HG02943 (cell line): ENCODE results near the gene DDC.
A peak's percentile ranks its signal among the peaks of the same experiment; 100 is the strongest.

Source experiments
- ATAC-seq: cut with Tn5 transposase; IDR thresholded peaks from one replicate; pipeline ENCODE4 v1.9.1; 2021; ENCODE audit warnings: mild to moderate bottlenecking, low read depth, moderate library complexity; ENCODE audit not compliant: unreplicated experiment

The DDC gene

DNA sequence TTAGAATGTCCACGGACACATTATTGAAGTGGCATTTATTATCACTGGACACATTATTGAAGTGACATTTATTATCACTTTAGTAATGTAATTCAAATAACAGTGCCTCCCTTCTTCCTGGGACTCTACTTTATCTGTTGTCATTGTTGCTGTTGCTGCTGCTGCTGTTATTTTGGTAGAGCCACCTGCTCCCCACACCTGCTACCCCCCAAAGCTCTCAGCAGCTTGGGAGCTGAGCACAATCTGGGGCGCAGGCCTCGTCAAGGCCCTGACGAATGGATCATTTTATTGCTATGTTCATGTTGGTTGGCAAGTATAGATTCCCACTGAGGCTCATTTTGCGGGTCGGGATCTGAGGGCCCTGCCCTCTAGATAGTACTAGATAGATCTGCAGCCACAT is 139.9 kb downstream of the DDC start:
- no peak for ATAC-seq

DNA sequence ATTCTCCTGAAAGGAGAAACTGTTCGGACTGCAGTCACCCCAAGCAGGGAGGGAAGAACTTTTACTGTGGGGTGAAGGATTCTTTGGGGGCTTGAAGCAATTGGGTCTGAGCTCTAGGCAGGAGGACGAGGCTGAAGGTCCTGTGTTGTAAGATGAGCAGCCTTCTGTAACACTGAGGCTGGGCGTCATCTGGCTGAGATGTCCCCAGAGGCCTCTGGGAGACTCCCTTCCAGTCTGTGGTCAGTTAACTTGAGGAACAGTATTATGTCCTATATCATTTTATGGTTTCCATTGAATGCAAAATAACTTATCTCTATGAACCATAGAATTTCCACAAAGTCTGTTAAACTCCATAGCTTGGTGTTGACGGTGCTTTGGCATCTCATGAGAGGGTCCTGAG is 141.3 kb downstream of the DDC start:
- ATAC-seq: no peak

DNA sequence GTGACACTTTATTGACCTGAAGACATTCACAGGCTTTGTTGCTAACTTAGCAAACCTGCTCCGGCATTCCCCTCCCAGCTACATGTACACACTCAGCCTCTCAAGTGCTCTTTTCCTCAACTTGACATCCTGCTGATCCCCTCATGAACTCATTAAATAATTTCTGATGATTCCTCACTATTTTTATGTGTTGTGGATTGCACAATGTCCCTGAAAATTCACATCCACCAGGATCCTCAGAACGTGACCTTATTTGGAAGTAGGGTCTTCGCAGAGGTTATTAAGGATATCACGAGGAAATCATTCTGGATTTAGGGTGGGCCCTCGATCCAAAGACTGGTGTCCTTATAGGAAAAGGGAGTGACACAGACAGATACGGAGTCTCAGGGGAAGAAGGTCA is 142.3 kb downstream of the DDC start:
- no peak for ATAC-seq

DNA sequence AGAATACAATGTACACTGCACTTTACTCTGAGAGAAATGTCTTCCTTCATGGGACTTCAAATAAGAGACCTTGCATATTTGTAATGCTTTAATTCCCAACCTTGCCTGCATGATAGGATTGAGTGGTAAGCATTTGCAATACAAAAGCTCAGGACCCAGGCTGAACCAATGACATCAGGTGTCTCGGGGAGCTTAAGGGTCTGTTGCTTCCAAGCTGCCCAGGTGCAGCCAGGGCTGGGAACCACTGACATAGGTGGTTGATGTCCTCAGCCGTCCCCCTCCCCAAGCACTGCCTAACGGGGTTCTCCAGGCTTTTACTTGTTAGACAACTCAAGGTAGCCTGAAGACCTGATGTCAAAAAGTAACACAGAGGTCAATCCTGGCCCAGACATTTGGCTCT is 144.2 kb downstream of the DDC start:
- no peak for ATAC-seq

DNA sequence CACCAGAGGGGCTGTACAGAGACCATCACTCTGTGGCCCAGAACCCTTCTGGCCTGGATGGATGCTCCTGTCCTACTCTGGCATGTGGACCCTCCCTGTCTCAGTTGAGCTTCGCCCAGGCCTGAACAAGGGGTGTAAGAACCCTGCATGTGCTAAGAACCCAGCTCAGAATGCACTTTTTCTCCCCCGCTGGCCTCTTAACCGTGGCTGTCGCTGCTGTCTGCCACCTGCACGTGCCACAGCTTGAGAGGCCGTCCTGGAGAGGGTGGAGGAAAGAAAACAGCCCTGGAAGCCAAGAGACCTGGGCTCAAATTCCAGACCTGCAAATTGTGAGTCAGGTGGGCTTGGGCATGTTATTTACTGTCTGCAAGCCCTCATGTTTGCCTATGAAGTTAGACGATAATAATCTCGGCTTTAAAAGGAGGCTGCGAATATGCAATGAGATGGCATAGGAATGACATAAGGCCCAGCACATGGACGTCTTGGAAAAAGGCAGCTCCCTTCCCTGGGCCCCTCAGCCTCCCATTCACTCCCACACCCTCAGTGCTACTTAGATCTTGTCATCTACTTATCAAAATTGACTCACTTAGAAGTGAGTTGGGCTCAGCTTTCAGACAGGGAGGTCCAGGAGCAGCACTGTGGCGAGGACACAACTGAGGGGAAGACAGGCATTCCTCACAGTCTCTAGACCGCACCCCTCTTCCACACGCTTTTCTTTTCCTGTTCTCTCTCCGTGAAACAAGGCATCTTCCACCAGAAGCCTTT is 146.5 kb downstream of the DDC start:
- no peak for ATAC-seq

- ATAC-seq: peak; percentile 82
Measured at GRCh38 chr7:50418086-50418515, 147.1 kb downstream of the DDC start.

GRCh38 chr7:50416527-50417182 is 148.6 kb downstream of the DDC start:
- peak; percentile 62 for ATAC-seq

- ATAC-seq: no peak
Measured at GRCh38 chr7:50415844-50416364, 149.3 kb downstream of the DDC start.

GRCh38 chr7:50413561-50413960 is 151.6 kb downstream of the DDC start:
- ATAC-seq: no peak

DNA sequence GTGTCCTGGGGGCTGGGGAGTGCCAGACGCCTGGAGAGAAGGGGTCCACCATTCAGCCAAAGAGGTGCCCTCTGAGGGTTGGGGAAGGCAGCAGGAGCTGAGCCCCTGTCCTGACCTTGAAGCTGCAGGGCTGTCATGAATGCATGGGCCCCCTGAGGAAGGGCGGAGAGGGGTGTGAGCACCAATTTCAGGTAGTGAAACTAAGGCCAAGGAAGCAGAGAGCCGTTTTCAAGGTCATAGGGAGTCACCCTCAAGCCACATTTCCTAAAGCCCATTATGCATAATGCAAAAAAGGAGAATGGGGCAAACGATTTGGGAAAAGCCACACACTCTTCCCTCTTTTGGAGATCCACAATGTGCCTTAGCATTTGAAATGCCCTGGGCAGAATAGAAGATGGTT is 152.2 kb downstream of the DDC start:
- ATAC-seq: no peak

- ATAC-seq: no peak
Measured at GRCh38 chr7:50411332-50411731, 153.9 kb downstream of the DDC start.

DNA sequence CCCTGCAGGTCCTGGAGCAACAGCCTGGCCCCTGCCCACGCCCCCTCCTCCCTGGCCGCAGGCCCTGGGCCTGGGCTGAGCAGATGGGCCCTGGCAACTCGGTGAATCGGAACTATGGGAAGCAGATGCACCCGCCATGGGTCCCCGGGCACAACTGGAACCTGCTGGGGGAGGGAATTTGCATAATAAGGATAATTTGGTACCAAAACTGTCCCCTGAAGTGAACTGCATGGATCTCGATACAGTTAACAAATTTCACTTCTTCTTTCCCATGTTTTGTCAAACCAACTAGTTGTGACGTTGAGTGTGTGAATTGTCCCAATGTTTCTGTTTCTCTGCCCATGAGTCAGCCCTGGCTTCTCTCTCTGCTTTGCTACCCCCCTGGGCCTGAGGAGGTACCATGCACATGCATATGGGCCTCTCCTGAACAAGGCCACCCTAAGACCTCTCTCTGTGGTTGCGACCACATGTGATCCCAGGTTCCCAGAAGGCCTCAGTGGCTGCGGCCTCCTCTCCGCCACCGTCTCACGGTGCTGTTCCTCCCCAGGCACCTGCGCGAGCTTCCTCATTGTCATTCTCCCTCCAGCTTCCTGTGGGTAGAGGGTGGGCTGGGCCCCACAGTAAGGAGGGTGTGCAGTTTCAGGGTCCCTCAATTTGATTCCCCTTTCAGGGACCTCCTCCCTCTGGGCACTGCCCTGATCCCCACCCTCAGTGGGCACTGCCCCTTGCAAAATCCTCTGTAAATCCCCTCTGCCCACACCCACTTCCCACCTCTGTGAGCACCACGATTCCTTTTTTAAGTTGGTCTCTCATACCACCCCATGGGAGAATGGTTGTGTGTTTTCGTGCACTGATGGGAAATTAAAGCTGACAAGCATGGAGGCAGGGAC is 155.1 kb downstream of the DDC start:
- peak; percentile 52 for ATAC-seq
